ENCODE results near the gene ACTMAP. TPM values are rescaled to one million over a fixed set of nuclear protein-coding genes. Genes with fewer than 3 reads are reported as not detected.

ACTMAP gene
- total and polyA plus RNA-seq, 2 of the 8 experiments (the other 6 are each of a cell fraction or from before 2014, with no cell fraction given), result 24.1 to 26.5 TPM

DNA sequence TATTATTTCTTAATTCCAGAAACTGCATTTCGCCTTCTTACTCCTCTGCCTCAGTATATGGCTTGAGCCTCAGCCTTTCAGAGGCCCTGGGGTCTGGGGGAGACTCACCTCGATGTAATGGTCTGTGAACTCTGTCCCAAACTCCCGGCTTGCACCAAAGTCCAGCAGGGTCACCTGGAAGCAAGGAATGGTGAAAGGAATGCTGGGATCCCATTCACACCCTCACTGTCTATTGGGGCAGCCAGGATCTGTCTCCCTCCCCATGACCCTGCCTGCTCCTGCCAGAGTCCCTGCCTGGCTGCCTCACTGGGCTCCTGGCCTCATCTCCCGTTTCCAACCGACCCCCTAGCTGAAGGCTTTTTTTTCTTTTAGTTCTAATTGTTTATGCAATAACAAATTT lies 54.4 kb downstream of the ACTMAP start (continued):
- TF ChIP-seq POU5F1 (IDR thresholded peaks at IDR 0.05; ENCODE audit: low read depth, low read length) (no peak), CTBP2 (IDR thresholded peaks at IDR 0.05; ENCODE audit: borderline replicate concordance, insufficient read depth, insufficient read length, low read length) (no peak), CBX8 (IDR thresholded peaks at IDR 0.05; ENCODE audit: borderline replicate concordance, low read depth, low read length) (no peak)

Data from H1 (cell line).